ENCODE measurements around the gene MOB3A.

The MOB3A gene

DNA sequence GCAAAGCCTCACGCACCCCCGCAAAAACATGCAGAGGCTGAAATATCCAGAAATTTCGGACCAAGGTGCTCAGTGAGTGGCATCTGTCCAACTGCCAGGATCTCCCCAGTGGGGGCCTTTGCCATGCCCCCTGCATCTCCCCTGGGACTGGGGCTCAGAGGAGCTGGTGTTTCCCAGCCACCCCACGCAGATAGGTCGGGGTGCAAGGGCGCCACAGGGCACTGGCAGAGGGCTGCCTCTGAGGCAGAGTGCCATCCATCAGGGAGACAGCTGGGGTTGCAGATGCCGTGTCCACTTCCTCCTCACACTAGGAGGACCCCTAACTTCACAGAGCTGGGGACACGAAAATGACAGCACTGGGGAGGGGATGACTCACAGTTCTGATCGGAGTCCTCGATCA lies 26.9 kb upstream of the MOB3A start:
- no peak overlapping the region for H2AFZ ChIP-seq (ENCODE audit: low read length)
- no peak overlapping the region for H2BK15ac ChIP-seq (ENCODE audit: low read length)
- no peaks in the 10 kb centered on the region for H3K9me3 ChIP-seq (replicated peaks in 1 of 2; ENCODE audit: control insufficient read depth in 2 of 2, insufficient read depth in 1 of 2, low read depth in 1 of 2, low read length in 2 of 2)
- no peak overlapping the region for H4K91ac ChIP-seq (ENCODE audit: low read depth, low read length, poor library complexity)
- H3K4ac ChIP-seq (ENCODE audit: low read length), result no peak overlapping the region
- no peak overlapping the region for H2BK5ac ChIP-seq (ENCODE audit: low read length)
- no peak overlapping the region for H3K27ac ChIP-seq (replicated peaks; ENCODE audit: low read length)
- H2BK12ac ChIP-seq (ENCODE audit: low read length), result no peak overlapping the region
- H3K4me1 ChIP-seq (ENCODE audit: control insufficient read depth in 2 of 2, insufficient read depth in 1 of 2, low read depth in 1 of 2, low read length in 2 of 2), result no peaks in the 10 kb centered on the region
- H3K36me3 ChIP-seq (replicated peaks in 1 of 2; ENCODE audit: control insufficient read depth in 2 of 2, insufficient read depth in 2 of 2, low read length in 2 of 2), result peaks cover 60 to 95% of the 10 kb centered on the region in 2 donors
- no peak overlapping the region for H3K4me3 ChIP-seq (ENCODE audit: low read length in 2 of 2)
- H3K79me1 ChIP-seq (ENCODE audit: low read depth, low read length), result peaks cover 9% of the 10 kb centered on the region
- no peak overlapping the region for H3K4me2 ChIP-seq (ENCODE audit: insufficient read depth, low read length, poor library complexity, severe bottlenecking)
- no peak overlapping the region for H3K9ac ChIP-seq (ENCODE audit: low read depth, low read length, poor library complexity)
- H3K14ac ChIP-seq (ENCODE audit: low read length), result no peak overlapping the region
- H2BK120ac ChIP-seq (ENCODE audit: low read depth, low read length), result no peak overlapping the region
- no peaks in the 10 kb centered on the region for H3K27me3 ChIP-seq (ENCODE audit: control insufficient read depth in 3 of 3, insufficient read depth in 3 of 3, low read depth in 1 of 3, low read length in 3 of 3)
- no peak overlapping the region for H3K18ac ChIP-seq (ENCODE audit: low read length)
- DNase-seq (ENCODE audit: low spot score), result no peak
- no peak overlapping the region for H4K8ac ChIP-seq (ENCODE audit: low read depth, low read length)
- no peak overlapping the region for H3K23ac ChIP-seq (ENCODE audit: low read depth, low read length, poor library complexity)
- no CpG with 5 or more reads among the region's 10 CpGs for WGBS, 2 donors (ENCODE audit: extremely low coverage in 2 of 2, insufficient read length in 2 of 2, insufficient replicate concordance in 1 of 2)
- H2AK5ac ChIP-seq (ENCODE audit: low read depth, low read length), result no peak overlapping the region

DNA sequence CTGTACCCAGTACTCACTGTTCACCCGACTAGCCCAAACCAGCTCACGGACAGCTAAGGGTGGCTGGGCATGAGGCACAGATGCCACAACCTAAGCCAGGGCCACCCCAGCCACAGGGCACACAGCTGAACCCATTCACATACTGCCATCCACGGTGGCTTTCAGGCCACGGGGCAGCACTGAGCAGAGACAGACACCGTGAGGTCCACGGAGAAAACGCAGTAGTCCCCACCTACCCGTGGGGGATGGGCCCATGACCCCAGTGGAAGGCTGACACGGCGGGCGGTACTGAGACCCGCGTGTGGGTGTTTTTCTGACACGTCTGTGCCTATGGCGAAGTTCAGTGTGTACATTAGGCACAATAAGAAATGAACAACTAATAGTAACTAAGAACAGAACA lies 26.1 kb upstream of the MOB3A start:
- no peak overlapping the region for H2BK120ac ChIP-seq (ENCODE audit: low read depth, low read length)
- no peak overlapping the region for H2BK15ac ChIP-seq (ENCODE audit: low read length)
- no peaks in the 10 kb centered on the region for H3K4me1 ChIP-seq (ENCODE audit: control insufficient read depth in 2 of 2, insufficient read depth in 1 of 2, low read depth in 1 of 2, low read length in 2 of 2)
- H3K18ac ChIP-seq (ENCODE audit: low read length), result no peak overlapping the region
- H3K36me3 ChIP-seq (replicated peaks in 1 of 2; ENCODE audit: control insufficient read depth in 2 of 2, insufficient read depth in 2 of 2, low read length in 2 of 2), result peaks cover 61 to 95% of the 10 kb centered on the region in 2 donors
- no peak overlapping the region for H4K8ac ChIP-seq (ENCODE audit: low read depth, low read length)
- H2BK5ac ChIP-seq (ENCODE audit: low read length), result no peak overlapping the region
- no peak overlapping the region for H2AFZ ChIP-seq (ENCODE audit: low read length)
- H2BK12ac ChIP-seq (ENCODE audit: low read length), result no peak overlapping the region
- H4K91ac ChIP-seq (ENCODE audit: low read depth, low read length, poor library complexity), result no peak overlapping the region
- no peak overlapping the region for H3K27ac ChIP-seq (replicated peaks; ENCODE audit: low read length)
- no peak overlapping the region for H2AK5ac ChIP-seq (ENCODE audit: low read depth, low read length)
- WGBS, 2 donors (ENCODE audit: extremely low coverage in 2 of 2, insufficient read length in 2 of 2, insufficient replicate concordance in 1 of 2), result no CpG with 5 or more reads among the region's 15 CpGs
- no peak overlapping the region for H3K4me2 ChIP-seq (ENCODE audit: insufficient read depth, low read length, poor library complexity, severe bottlenecking)
- peaks cover 9% of the 10 kb centered on the region for H3K79me1 ChIP-seq (ENCODE audit: low read depth, low read length)
- no peak overlapping the region for H3K9ac ChIP-seq (ENCODE audit: low read depth, low read length, poor library complexity)
- no peak overlapping the region for H3K4me3 ChIP-seq (ENCODE audit: low read length in 2 of 2)
- H3K14ac ChIP-seq (ENCODE audit: low read length), result no peak overlapping the region
- H3K27me3 ChIP-seq (ENCODE audit: control insufficient read depth in 3 of 3, insufficient read depth in 3 of 3, low read depth in 1 of 3, low read length in 3 of 3), result no peaks in the 10 kb centered on the region
- no peaks in the 10 kb centered on the region for H3K9me3 ChIP-seq (replicated peaks in 1 of 2; ENCODE audit: control insufficient read depth in 2 of 2, insufficient read depth in 1 of 2, low read depth in 1 of 2, low read length in 2 of 2)
- DNase-seq (ENCODE audit: low spot score), result no peak
- H3K23ac ChIP-seq (ENCODE audit: low read depth, low read length, poor library complexity), result no peak overlapping the region
- H3K4ac ChIP-seq (ENCODE audit: low read length), result no peak overlapping the region

DNA sequence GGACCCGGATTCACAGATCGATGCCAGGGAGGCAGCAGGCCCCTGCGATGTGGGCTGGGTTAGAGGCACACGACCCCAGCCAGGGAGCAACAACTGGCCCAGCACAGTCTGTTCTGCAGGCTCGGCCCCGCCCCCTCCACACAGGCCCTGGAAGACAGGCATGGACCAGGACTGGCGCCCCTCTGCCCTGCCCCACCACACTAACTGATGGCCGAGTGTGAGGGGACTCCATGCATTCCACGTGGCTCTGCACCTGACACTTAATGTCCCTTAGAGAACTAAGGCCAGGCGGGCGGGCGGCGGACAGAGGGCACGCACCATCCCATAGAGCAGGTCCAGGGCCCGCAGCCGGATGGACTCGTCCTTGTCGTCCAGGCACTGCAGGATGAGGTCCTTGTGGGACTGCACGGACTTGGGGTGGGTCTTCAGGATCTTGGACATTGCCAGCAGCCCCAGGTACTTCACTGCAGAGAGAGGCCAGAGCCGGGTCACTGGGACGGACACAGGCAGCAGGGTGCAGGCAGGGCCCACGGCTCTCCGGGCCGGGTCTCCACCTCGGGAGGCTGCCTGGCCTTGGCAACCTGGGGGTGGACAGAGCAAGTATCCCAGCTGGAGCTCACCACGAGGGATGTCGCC lies 25.4 kb upstream of the MOB3A start:
- no peak overlapping the region for H2AK5ac ChIP-seq (ENCODE audit: low read depth, low read length)
- no peaks in the 10 kb centered on the region for H3K4me1 ChIP-seq (ENCODE audit: control insufficient read depth in 2 of 2, insufficient read depth in 1 of 2, low read depth in 1 of 2, low read length in 2 of 2)
- no peak overlapping the region for H3K9ac ChIP-seq (ENCODE audit: low read depth, low read length, poor library complexity)
- H3K36me3 ChIP-seq (replicated peaks in 1 of 2; ENCODE audit: control insufficient read depth in 2 of 2, insufficient read depth in 2 of 2, low read length in 2 of 2), result peaks cover 66 to 95% of the 10 kb centered on the region in 2 donors
- H3K4me3 ChIP-seq (ENCODE audit: low read length in 2 of 2), result no peak overlapping the region
- H3K18ac ChIP-seq (ENCODE audit: low read length), result no peak overlapping the region
- H2BK120ac ChIP-seq (ENCODE audit: low read depth, low read length), result no peak overlapping the region
- no peak overlapping the region for H4K91ac ChIP-seq (ENCODE audit: low read depth, low read length, poor library complexity)
- no peak overlapping the region for H2BK5ac ChIP-seq (ENCODE audit: low read length)
- no peaks in the 10 kb centered on the region for H3K27me3 ChIP-seq (ENCODE audit: control insufficient read depth in 3 of 3, insufficient read depth in 3 of 3, low read depth in 1 of 3, low read length in 3 of 3)
- no peak overlapping the region for H3K27ac ChIP-seq (replicated peaks; ENCODE audit: low read length)
- peaks cover 9% of the 10 kb centered on the region for H3K79me1 ChIP-seq (ENCODE audit: low read depth, low read length)
- H3K23ac ChIP-seq (ENCODE audit: low read depth, low read length, poor library complexity), result no peak overlapping the region
- H3K4me2 ChIP-seq (ENCODE audit: insufficient read depth, low read length, poor library complexity, severe bottlenecking), result no peak overlapping the region
- no peaks in the 10 kb centered on the region for H3K9me3 ChIP-seq (replicated peaks in 1 of 2; ENCODE audit: control insufficient read depth in 2 of 2, insufficient read depth in 1 of 2, low read depth in 1 of 2, low read length in 2 of 2)
- WGBS, 2 donors (ENCODE audit: extremely low coverage in 2 of 2, insufficient read length in 2 of 2, insufficient replicate concordance in 1 of 2), result no CpG with 5 or more reads among the region's 27 CpGs
- DNase-seq (ENCODE audit: low spot score), result no peak
- H4K8ac ChIP-seq (ENCODE audit: low read depth, low read length), result no peak overlapping the region
- H2AFZ ChIP-seq (ENCODE audit: low read length), result no peak overlapping the region
- H2BK15ac ChIP-seq (ENCODE audit: low read length), result no peak overlapping the region
- no peak overlapping the region for H3K14ac ChIP-seq (ENCODE audit: low read length)
- H3K4ac ChIP-seq (ENCODE audit: low read length), result no peak overlapping the region
- H2BK12ac ChIP-seq (ENCODE audit: low read length), result no peak overlapping the region

DNA sequence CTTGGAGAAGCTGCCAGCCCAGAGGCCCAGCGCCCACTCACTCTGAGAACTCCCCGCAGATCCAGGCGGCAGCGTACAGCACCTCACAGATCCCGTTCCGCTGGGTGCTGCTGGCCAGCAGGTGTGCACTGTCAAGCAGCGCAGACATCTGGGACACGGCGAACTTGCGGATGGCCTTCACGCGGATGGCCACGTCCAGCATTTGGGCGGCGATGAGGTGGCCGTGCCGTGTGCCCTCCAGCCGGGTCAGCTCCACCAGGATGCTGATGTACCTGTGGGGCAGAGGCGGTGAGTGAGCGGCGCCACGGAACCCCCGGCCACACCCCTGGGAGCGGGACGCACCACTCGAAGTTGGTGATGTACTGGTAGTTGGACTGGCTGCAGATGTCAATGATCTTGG lies 24.7 kb upstream of the MOB3A start:
- Histone ChIP-seq H3K27me3 (ENCODE audit: control insufficient read depth in 3 of 3, insufficient read depth in 3 of 3, low read depth in 1 of 3, low read length in 3 of 3) (no peaks in the 10 kb centered on the region), H2AFZ (ENCODE audit: low read length) (no peak overlapping the region), H3K4me1 (ENCODE audit: control insufficient read depth in 2 of 2, insufficient read depth in 1 of 2, low read depth in 1 of 2, low read length in 2 of 2) (no peaks in the 10 kb centered on the region), H2BK12ac (ENCODE audit: low read length) (no peak overlapping the region), H3K27ac (replicated peaks; ENCODE audit: low read length) (no peak overlapping the region), H2BK120ac (ENCODE audit: low read depth, low read length) (no peak overlapping the region), H3K36me3 (replicated peaks in 1 of 2; ENCODE audit: control insufficient read depth in 2 of 2, insufficient read depth in 2 of 2, low read length in 2 of 2) (peaks cover 70 to 97% of the 10 kb centered on the region in 2 donors), H3K4me2 (ENCODE audit: insufficient read depth, low read length, poor library complexity, severe bottlenecking) (no peak overlapping the region), H4K8ac (ENCODE audit: low read depth, low read length) (no peak overlapping the region), H2BK15ac (ENCODE audit: low read length) (no peak overlapping the region), H2BK5ac (ENCODE audit: low read length) (no peak overlapping the region), H3K9ac (ENCODE audit: low read depth, low read length, poor library complexity) (peak overlapping the region; percentile 44), H2AK5ac (ENCODE audit: low read depth, low read length) (no peak overlapping the region), H3K4me3 (ENCODE audit: low read length in 2 of 2) (no peak overlapping the region), H3K79me1 (ENCODE audit: low read depth, low read length) (peaks cover 9% of the 10 kb centered on the region), H4K91ac (ENCODE audit: low read depth, low read length, poor library complexity) (peak overlapping the region; percentile 30), H3K18ac (ENCODE audit: low read length) (no peak overlapping the region), H3K9me3 (replicated peaks in 1 of 2; ENCODE audit: control insufficient read depth in 2 of 2, insufficient read depth in 1 of 2, low read depth in 1 of 2, low read length in 2 of 2) (no peaks in the 10 kb centered on the region), H3K14ac (ENCODE audit: low read length) (no peak overlapping the region), H3K4ac (ENCODE audit: low read length) (no peak overlapping the region), H3K23ac (ENCODE audit: low read depth, low read length, poor library complexity) (peak overlapping the region; percentile 96)
- WGBS, 2 donors (ENCODE audit: extremely low coverage in 2 of 2, insufficient read length in 2 of 2, insufficient replicate concordance in 1 of 2), result no CpG with 5 or more reads among the region's 26 CpGs
- no peak for DNase-seq (ENCODE audit: low spot score)

All from neuronal stem cell (in vitro differentiated cells).